Lower lobe of right lung (tissue), 2 donors: Measurements from ENCODE around the gene SLC17A2. TPM values are rescaled to one million over a fixed set of nuclear protein-coding genes. Genes with fewer than 3 reads are reported as not detected.

Experiments
- ATAC-seq, 2 donors: fragments of 200-7000 bp; cut with Tn5 transposase; one replicate each; pipeline ENCODE4 v1.9.1; 2020 to 2022; ENCODE audit warnings: mild to moderate bottlenecking in 2 of 2, moderate library complexity in 2 of 2
- DNase-seq: peaks from one replicate; pipeline ENCODE4 v3.0.0-alpha.2; 2020
- H3K27ac ChIP-seq: fragments of 200-600 bp; one replicate; pipeline ENCODE4 v1.8.0; 2022
- H3K27me3 ChIP-seq: fragments of 200-600 bp; one replicate; pipeline ENCODE4 v1.8.0; 2022; ENCODE audit warnings: low read depth
- H3K36me3 ChIP-seq: fragments of 200-600 bp; one replicate; pipeline ENCODE4 v1.8.0; 2022; ENCODE audit warnings: mild to moderate bottlenecking
- H3K4me1 ChIP-seq: fragments of 200-600 bp; one replicate; pipeline ENCODE4 v1.8.0; 2022
- H3K4me3 ChIP-seq: fragments of 200-600 bp; one replicate; pipeline ENCODE4 v1.8.0; 2022; ENCODE audit warnings: mild to moderate bottlenecking
- H3K9me3 ChIP-seq: fragments of 200-600 bp; one replicate; pipeline ENCODE4 v1.8.0; 2022
- CTCF ChIP-seq: fragments of 200-600 bp; IDR thresholded peaks from one replicate; pipeline ENCODE4 v1.8.0; 2022; ENCODE audit warnings: antibody characterized with exemption, mild to moderate bottlenecking
- intact Hi-C: fragments of 100-400 bp; cut with DNase I; formaldehyde crosslinking; loops from one replicate; pipeline ENCODE4 v1.11.0; 2022
- long read RNA-seq: library from polyadenylated mRNA; unstranded; transcript quantifications from one replicate; pipeline ENCODE4 v2.0.0, GENCODE V29; 2021
- total RNA-seq: library from RNA; stranded (reverse); fragmentation: NEBNext Ultra II Directional; extraction: Animal tissue kit (Norgen Biotek cat#: 25700); gene quantifications from one replicate; pipeline ENCODE4 v1.2.1, GENCODE V29; 2021
- donor health status: DM: no; HTN: yes; CAD: no; lungs with severe emphysema.

The SLC17A2 gene, protein sequence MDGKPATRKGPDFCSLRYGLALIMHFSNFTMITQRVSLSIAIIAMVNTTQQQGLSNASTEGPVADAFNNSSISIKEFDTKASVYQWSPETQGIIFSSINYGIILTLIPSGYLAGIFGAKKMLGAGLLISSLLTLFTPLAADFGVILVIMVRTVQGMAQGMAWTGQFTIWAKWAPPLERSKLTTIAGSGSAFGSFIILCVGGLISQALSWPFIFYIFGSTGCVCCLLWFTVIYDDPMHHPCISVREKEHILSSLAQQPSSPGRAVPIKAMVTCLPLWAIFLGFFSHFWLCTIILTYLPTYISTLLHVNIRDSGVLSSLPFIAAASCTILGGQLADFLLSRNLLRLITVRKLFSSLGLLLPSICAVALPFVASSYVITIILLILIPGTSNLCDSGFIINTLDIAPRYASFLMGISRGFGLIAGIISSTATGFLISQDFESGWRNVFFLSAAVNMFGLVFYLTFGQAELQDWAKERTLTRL
- not detected for total RNA-seq
- long read RNA-seq, result 0 reads

GRCh38 chr6:25930532-25931410, at the start of gene SLC17A2:
Gene SLC17A2 (minus strand): TSS chr6:25930691. CDS start chr6:25925796, 4,895 bp downstream.
- Histone ChIP-seq H3K27ac (no peak within 1 kb of the TSS), H3K27me3 (no peaks in the 10 kb centered on the region), H3K9me3 (no peaks in the 10 kb centered on the region), H3K36me3 (no peaks in the 10 kb centered on the region), H3K4me3 (no peak within 1 kb of the TSS), H3K4me1 (no peaks in the 10 kb centered on the region)
- no peak for ATAC-seq
- DNase-seq, result no peak
- intact Hi-C loops, result no loop called here
- no peak for TF ChIP-seq CTCF

- TF ChIP-seq CTCF, result no peak
- ATAC-seq (no peak), DNase-seq (no peak)
- Histone ChIP-seq H3K9me3 (no peaks in the 10 kb centered on the region), H3K36me3 (peaks cover 98% of the 10 kb centered on the region), H3K27ac (no peak overlapping the region), H3K4me3 (no peak overlapping the region), H3K27me3 (no peaks in the 10 kb centered on the region), H3K4me1 (peaks cover 6% of the 10 kb centered on the region)
- intact Hi-C loops, result no loop called here
Observed at GRCh38 chr6:25975923-25976560, 45.6 kb upstream of the SLC17A2 start.

GRCh38 chr6:25973923-25974555, 43.5 kb upstream of the SLC17A2 start:
- H3K27ac ChIP-seq, result no peak overlapping the region
- H3K4me3 ChIP-seq, result no peak overlapping the region
- ATAC-seq (no peak), DNase-seq (no peak)
- H3K36me3 ChIP-seq, result peaks cover 100% of the 10 kb centered on the region
- intact Hi-C loops, result no loop called here
- no peak for TF ChIP-seq CTCF
- H3K4me1 ChIP-seq, result peaks cover 26% of the 10 kb centered on the region
- H3K9me3 ChIP-seq, result no peaks in the 10 kb centered on the region
- no peaks in the 10 kb centered on the region for H3K27me3 ChIP-seq

GRCh38 chr6:25972902-25973301, 42.4 kb upstream of the SLC17A2 start:
- TF ChIP-seq CTCF, result no peak
- no peak for DNase-seq
- intact Hi-C loops, result no loop called here
- H3K9me3 ChIP-seq, result no peaks in the 10 kb centered on the region
- H3K27ac ChIP-seq, result no peak overlapping the region
- no peak for ATAC-seq
- H3K36me3 ChIP-seq, result peaks cover 99% of the 10 kb centered on the region
- no peaks in the 10 kb centered on the region for H3K27me3 ChIP-seq
- peaks cover 37% of the 10 kb centered on the region for H3K4me1 ChIP-seq
- no peak overlapping the region for H3K4me3 ChIP-seq

DNA sequence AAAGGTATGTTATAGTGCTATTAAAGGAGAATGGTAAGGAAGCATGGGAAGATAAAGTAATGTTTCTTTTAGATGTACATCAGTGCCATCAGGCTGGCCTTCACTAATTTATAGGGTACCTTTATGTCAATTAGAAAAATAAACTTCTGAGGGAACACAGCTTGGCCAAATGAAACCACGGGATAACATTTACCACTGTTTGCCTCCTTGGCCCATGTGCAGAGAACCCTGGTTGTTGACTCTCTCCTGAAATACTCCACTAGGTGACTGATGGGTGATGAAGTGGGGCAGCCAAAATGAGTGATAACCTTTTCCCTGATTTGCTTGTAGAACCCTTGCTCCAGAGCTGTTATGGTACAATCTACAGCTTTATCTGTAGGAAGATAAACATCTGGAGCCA, 41.6 kb upstream of the SLC17A2 start:
- DNase-seq (no peak), ATAC-seq (no peak)
- Histone ChIP-seq H3K4me1 (peaks cover 45% of the 10 kb centered on the region), H3K4me3 (no peak overlapping the region), H3K27me3 (no peaks in the 10 kb centered on the region), H3K36me3 (peaks cover 99% of the 10 kb centered on the region), H3K9me3 (no peaks in the 10 kb centered on the region), H3K27ac (no peak overlapping the region)
- intact Hi-C loops, result no loop called here
- TF ChIP-seq CTCF, result no peak
